K562 (cell line): Measurements from ENCODE around the gene KDM5A. TPM values are rescaled to one million over a fixed set of nuclear protein-coding genes. Genes with fewer than 3 reads are reported as not detected.

Experiments used
- ARID1B ChIP-seq: fragments of 450-650 bp; IDR thresholded peaks from 2 replicates; pipeline ENCODE4 v1.6.1; 2016; ENCODE audit warnings: antibody characterized with exemption, mild to moderate bottlenecking, inconsistent platforms
- ATF3 ChIP-seq, 2 experiments: fragments of 450-650 bp in 1 of 2; sonication (generic) in 1 of 2; formaldehyde crosslinking in 1 of 2; IDR thresholded peaks in 1 of 2; conservative IDR thresholded peaks in 1 of 2; 2 replicates each; pipeline versions ENCODE4 v1.6.1 to v1.8.1; 2016 to 2023; ENCODE audit warnings: mild to moderate bottlenecking in 2 of 2, moderate library complexity in 2 of 2, inconsistent platforms in 1 of 2, missing genetic modification reagents in 1 of 2
- ELF2 ChIP-seq: fragments of 250-450 bp; sonication (Bioruptor Pico); IDR thresholded peaks from 2 replicates; pipeline ENCODE4 v1.5.0; 2021; ENCODE audit warnings: mild to moderate bottlenecking
- EP400 ChIP-seq: fragments of 450-650 bp; IDR thresholded peaks from 2 replicates; pipeline ENCODE4 v1.6.1; 2017; ENCODE audit warnings: antibody characterized with exemption, mild to moderate bottlenecking, moderate library complexity
- MBD2 ChIP-seq: sonication (generic); IDR thresholded peaks from 2 replicates; pipeline ENCODE4 v1.6.1; 2016; ENCODE audit warnings: low read depth, borderline replicate concordance
- MED1 ChIP-seq: sonication (generic); formaldehyde crosslinking; IDR thresholded peaks from 2 replicates; pipeline ENCODE4 v1.8.1; 2023; ENCODE audit warnings: missing genetic modification reagents, borderline replicate concordance
- MGA ChIP-seq: fragments of 450-650 bp; IDR thresholded peaks from 2 replicates; pipeline ENCODE4 v1.6.1; 2016; ENCODE audit warnings: mild to moderate bottlenecking, moderate library complexity
- POU5F1 ChIP-seq: fragments of 150-350 bp; IDR thresholded peaks from 2 replicates; pipeline ENCODE4 v1.6.1; 2014; ENCODE audit warnings: borderline replicate concordance, low read length, low read depth, mild to moderate bottlenecking; ENCODE audit not compliant: partially characterized antibody
- TAF9B ChIP-seq: fragments of 450-650 bp; IDR thresholded peaks from 2 replicates; pipeline ENCODE4 v1.6.1; 2018; ENCODE audit warnings: mild to moderate bottlenecking; ENCODE audit not compliant: partially characterized antibody
- TARDBP ChIP-seq: fragments of 450-650 bp; IDR thresholded peaks from 2 replicates; pipeline ENCODE4 v1.6.1; 2016
- ZNF280A ChIP-seq: fragments of 450-650 bp; IDR thresholded peaks from 2 replicates; pipeline ENCODE4 v1.6.1; 2018; ENCODE audit warnings: mild to moderate bottlenecking, low read depth; ENCODE audit not compliant: partially characterized antibody
- ZNF584 ChIP-seq: fragments of 200-800 bp; sonication (Bioruptor generic); IDR thresholded peaks from 2 replicates; pipeline ENCODE4 v1.6.1; 2016; ENCODE audit warnings: low read depth, mild to moderate bottlenecking, missing genetic modification characterization, missing compliant biosample characterization
- polyA plus RNA-seq, 8 experiments: library from polyadenylated mRNA; depleted of rRNA in 4 of 8; stranded (reverse) in 5 of 8; unstranded in 3 of 8; fragments of >200 nt; fragmentation: Nextera tagmentation in 2 of 8; fragmentation: Illumina TruSeq in 1 of 8; extraction: Ambion mirVana in 2 of 8; extraction: Trizol in 1 of 8; gene quantifications; 2 replicates each; pipeline versions ENCODE4 v1.2.1 to v1.2.3, GENCODE V29; 2011 to 2014; ENCODE audit warnings: inconsistent platforms in 1 of 8, missing spikeins in 1 of 8
- total RNA-seq, 7 experiments: library from RNA; depleted of rRNA in 6 of 7; stranded (reverse); fragments of >200 nt in 6 of 7; fragmentation: Illumina TruSeq in 2 of 7; extraction: Trizol in 2 of 7; gene quantifications; 2 replicates each; pipeline versions ENCODE4 v1.2.1 to v1.2.3, GENCODE V29; 2011 to 2021; ENCODE audit warnings: low replicate concordance in 1 of 7

KDM5A gene
- total and polyA plus RNA-seq, 9 of the 15 experiments (the other 6 are each of a cell fraction or from before 2014, with no cell fraction given) = 5.5 to 35.1 (median 13.1) TPM

GRCh38 chr12:389142-390096, at the start of gene KDM5A (continued):
- peak; percentile 68 for TF ChIP-seq MGA
- TF ChIP-seq TAF9B = peak; percentile 88
- peak; percentile 47; the same call in 1 of the 2 replicates for TF ChIP-seq ATF3 (IDR thresholded peaks at IDR 0.05)
- no peak for TF ChIP-seq ATF3 (CRISPR knock-in tag; conservative IDR thresholded peaks at IDR 0.05)
- TF ChIP-seq ARID1B = no peak
- peak; percentile 61; the same call in 1 of the 2 replicates for TF ChIP-seq ELF2 (CRISPR knock-in tag)
- no peak for TF ChIP-seq POU5F1
- peak; percentile 57 for TF ChIP-seq MBD2
- no peak for TF ChIP-seq MED1 (CRISPR knock-in tag)
- TF ChIP-seq ZNF584 (CRISPR knock-in tag) = no peak
- TF ChIP-seq TARDBP = no peak
- peak; percentile 93 for TF ChIP-seq EP400
- no peak for TF ChIP-seq ZNF280A
